Neuronal stem cell (in vitro differentiated cells): Measurements from ENCODE around the gene WDR35.
"Not testable (repeated sequence)": the region's sequence is repeated elsewhere in the genome, so short reads cannot be mapped to it uniquely, and the experiment has no call there.

ENCODE experiments used
- DNase-seq: peaks from one replicate; pipeline ENCODE4 v3.0.0-alpha.2; 2013; ENCODE audit warnings: low spot score
- H2AFZ ChIP-seq: one replicate; pipeline ENCODE4 v1.6.1; 2013; ENCODE audit warnings: mild to moderate bottlenecking, low read length, inconsistent platforms
- H2AK5ac ChIP-seq: 2 replicates; pipeline ENCODE4 v1.6.1; 2013; ENCODE audit warnings: low read depth, mild to moderate bottlenecking, inconsistent platforms, low read length, moderate library complexity, mixed read lengths
- H2BK120ac ChIP-seq: 2 replicates; pipeline ENCODE4 v1.6.1; 2013; ENCODE audit warnings: low read depth, mild to moderate bottlenecking, inconsistent platforms, low read length, moderate library complexity, mixed read lengths
- H2BK12ac ChIP-seq: one replicate; pipeline ENCODE4 v1.6.1; 2013; ENCODE audit warnings: low read length, inconsistent platforms
- H2BK15ac ChIP-seq: 2 replicates; pipeline ENCODE4 v1.6.1; 2013; ENCODE audit warnings: mild to moderate bottlenecking, low read length, inconsistent platforms, mixed read lengths
- H2BK5ac ChIP-seq: one replicate; pipeline ENCODE4 v1.6.1; 2013; ENCODE audit warnings: inconsistent platforms, mild to moderate bottlenecking, low read length, moderate library complexity
- H3K14ac ChIP-seq: one replicate; pipeline ENCODE4 v1.6.1; 2013; ENCODE audit warnings: low read length, inconsistent platforms
- H3K18ac ChIP-seq: 2 replicates; pipeline ENCODE4 v1.6.1; 2013; ENCODE audit warnings: low read length, inconsistent platforms
- H3K23ac ChIP-seq: 2 replicates; pipeline ENCODE4 v1.6.1; 2013; ENCODE audit warnings: low read depth, mild to moderate bottlenecking, mixed read lengths, low read length, inconsistent platforms; ENCODE audit not compliant: poor library complexity
- H3K27ac ChIP-seq: replicated peaks from 3 replicates; pipeline ENCODE4 v1.5.1; 2013; ENCODE audit warnings: low read length, inconsistent platforms
- H3K27me3 ChIP-seq, 3 experiments: 2 replicates each; pipeline ENCODE4 v1.6.1; 2013; ENCODE audit warnings: low read length in 3 of 3, mild to moderate bottlenecking in 2 of 3, inconsistent platforms in 1 of 3, low read depth in 1 of 3, mixed read lengths in 1 of 3, moderate library complexity in 1 of 3; ENCODE audit not compliant: control insufficient read depth in 3 of 3, insufficient read depth in 3 of 3
- H3K36me3 ChIP-seq, 2 donors: replicated peaks in 1 of 2; 2 replicates each; pipeline ENCODE4 v1.6.1; 2013; ENCODE audit warnings: low read length in 2 of 2; ENCODE audit not compliant: control insufficient read depth in 2 of 2, insufficient read depth in 2 of 2
- H3K4ac ChIP-seq: 2 replicates; pipeline ENCODE4 v1.6.1; 2013; ENCODE audit warnings: inconsistent platforms, mild to moderate bottlenecking, low read length, moderate library complexity
- H3K4me1 ChIP-seq, 2 donors: 1 replicate in 1 of 2; 2 replicates in 1 of 2; pipeline ENCODE4 v1.6.1; 2013; ENCODE audit warnings: low read length in 2 of 2, low read depth in 1 of 2; ENCODE audit not compliant: control insufficient read depth in 2 of 2, insufficient read depth in 1 of 2
- H3K4me2 ChIP-seq: one replicate; pipeline ENCODE4 v1.6.1; 2013; ENCODE audit warnings: mild to moderate bottlenecking, low read length, inconsistent platforms; ENCODE audit not compliant: insufficient read depth, poor library complexity, severe bottlenecking
- H3K4me3 ChIP-seq, 2 donors: 2 replicates each; pipeline ENCODE4 v1.5.1; 2013; ENCODE audit warnings: low read length in 2 of 2, mild to moderate bottlenecking in 2 of 2, inconsistent platforms in 1 of 2, moderate library complexity in 1 of 2
- H3K79me1 ChIP-seq: one replicate; pipeline ENCODE4 v1.6.1; 2013; ENCODE audit warnings: low read depth, mild to moderate bottlenecking, inconsistent platforms, low read length, moderate library complexity
- H3K9ac ChIP-seq: one replicate; pipeline ENCODE4 v1.6.1; 2013; ENCODE audit warnings: mild to moderate bottlenecking, low read depth, low read length, inconsistent platforms; ENCODE audit not compliant: poor library complexity
- H3K9me3 ChIP-seq, 2 donors: replicated peaks in 1 of 2; 2 replicates each; pipeline versions ENCODE3 to v1.6.1; 2013; ENCODE audit warnings: low read length in 2 of 2, mild to moderate bottlenecking in 2 of 2, inconsistent platforms in 1 of 2, low read depth in 1 of 2, mixed read lengths in 1 of 2, moderate library complexity in 1 of 2; ENCODE audit not compliant: control insufficient read depth in 2 of 2, insufficient read depth in 1 of 2
- H4K8ac ChIP-seq: one replicate; pipeline ENCODE4 v1.6.1; 2013; ENCODE audit warnings: low read depth, mild to moderate bottlenecking, inconsistent platforms, low read length, moderate library complexity
- H4K91ac ChIP-seq: one replicate; pipeline ENCODE4 v1.6.1; 2013; ENCODE audit warnings: low read length, low read depth, mild to moderate bottlenecking, inconsistent platforms; ENCODE audit not compliant: poor library complexity
- WGBS, 2 donors: extraction: QIAGEN DNeasy Blood & Tissue Kit; methylation state at CpG; one replicate each; pipeline ENCODE4 v1.1.7; 2013; ENCODE audit warnings: missing lambda C conversion rate in 2 of 2, mixed read lengths in 1 of 2; ENCODE audit not compliant: insufficient read length in 2 of 2, insufficient replicate concordance in 1 of 2; ENCODE audit errors: extremely low coverage in 2 of 2; 5-methylcytosine and 5-hydroxymethylcytosine counted together

WDR35 gene

GRCh38 chr2:19891971-19892370 lies 97.9 kb downstream of the WDR35 start:
- not testable (repeated sequence) for DNase-seq, H4K8ac ChIP-seq, H2BK12ac ChIP-seq, H3K23ac ChIP-seq, H2AFZ ChIP-seq, H3K79me1 ChIP-seq, H3K27ac ChIP-seq, H3K9ac ChIP-seq, H3K9me3 ChIP-seq, H3K4ac ChIP-seq, H4K91ac ChIP-seq, H3K18ac ChIP-seq, H3K4me1 ChIP-seq, H2AK5ac ChIP-seq, H3K4me3 ChIP-seq, H2BK5ac ChIP-seq, H2BK15ac ChIP-seq, H2BK120ac ChIP-seq, H3K4me2 ChIP-seq, H3K36me3 ChIP-seq, H3K27me3 ChIP-seq, H3K14ac ChIP-seq
- WGBS, 2 donors: no CpG with 5 or more reads among the region's 4 CpGs

GRCh38 chr2:19890104-19890503 lies 99.8 kb downstream of the WDR35 start:
- no peak overlapping the region for H3K4me3 ChIP-seq
- WGBS, 2 donors: 100% methylated on average over 1 of the region's 3 CpGs; no CpG with 5 or more reads in 1 of the 2 donors
- DNase-seq: no peak

GRCh38 chr2:19888831-19889230 lies 101.1 kb downstream of the WDR35 start:
- H2BK12ac ChIP-seq: no peak overlapping the region
- no peak overlapping the region for H3K27ac ChIP-seq
- no peak overlapping the region for H4K91ac ChIP-seq
- no peak overlapping the region for H2BK15ac ChIP-seq
- no peak overlapping the region for H4K8ac ChIP-seq
- no peak overlapping the region for H2AFZ ChIP-seq
- no peak overlapping the region for H3K9ac ChIP-seq
- H2AK5ac ChIP-seq: no peak overlapping the region
- no peak overlapping the region for H3K4me3 ChIP-seq
- no peak overlapping the region for H3K4me2 ChIP-seq
- H2BK5ac ChIP-seq: no peak overlapping the region
- H3K14ac ChIP-seq: no peak overlapping the region
- H3K4ac ChIP-seq: no peak overlapping the region
- H2BK120ac ChIP-seq: no peak overlapping the region
- no peaks in the 10 kb centered on the region for H3K79me1 ChIP-seq
- WGBS, 2 donors: no CpG with 5 or more reads among the region's 4 CpGs
- H3K23ac ChIP-seq: no peak overlapping the region
- DNase-seq: no peak
- no peaks in the 10 kb centered on the region for H3K4me1 ChIP-seq
- peaks cover 0 to 6% of the 10 kb centered on the region in 2 donors for H3K36me3 ChIP-seq
- no peaks in the 10 kb centered on the region for H3K27me3 ChIP-seq
- no peaks in the 10 kb centered on the region for H3K9me3 ChIP-seq
- H3K18ac ChIP-seq: no peak overlapping the region

More at GRCh38 chr2:19890104-19890503, 99.8 kb downstream of the WDR35 start:
- H3K4ac ChIP-seq: no peak overlapping the region
- no peaks in the 10 kb centered on the region for H3K4me1 ChIP-seq
- H3K27me3 ChIP-seq: no peaks in the 10 kb centered on the region
- H4K8ac ChIP-seq: no peak overlapping the region
- no peak overlapping the region for H3K23ac ChIP-seq
- H3K9ac ChIP-seq: no peak overlapping the region
- no peak overlapping the region for H3K18ac ChIP-seq
- no peak overlapping the region for H2BK15ac ChIP-seq
- H2BK120ac ChIP-seq: no peak overlapping the region
- H3K36me3 ChIP-seq: peaks cover 0 to 6% of the 10 kb centered on the region in 2 donors
- no peaks in the 10 kb centered on the region for H3K79me1 ChIP-seq
- no peak overlapping the region for H2BK12ac ChIP-seq
- H3K14ac ChIP-seq: no peak overlapping the region
- H2BK5ac ChIP-seq: no peak overlapping the region
- H3K9me3 ChIP-seq: no peaks in the 10 kb centered on the region
- H2AFZ ChIP-seq: no peak overlapping the region
- H3K4me2 ChIP-seq: no peak overlapping the region
- no peak overlapping the region for H2AK5ac ChIP-seq
- H3K27ac ChIP-seq: no peak overlapping the region
- H4K91ac ChIP-seq: no peak overlapping the region

GRCh38 chr2:19887510-19887909 lies 102.4 kb downstream of the WDR35 start:
- H3K4ac ChIP-seq: no peak overlapping the region
- no peak overlapping the region for H2BK15ac ChIP-seq
- H3K4me2 ChIP-seq: no peak overlapping the region
- H3K36me3 ChIP-seq: no peaks in the 10 kb centered on the region
- H3K27me3 ChIP-seq: no peaks in the 10 kb centered on the region
- no peak overlapping the region for H2BK120ac ChIP-seq
- DNase-seq: no peak
- WGBS, 2 donors: no CpG with 5 or more reads among the region's 7 CpGs
- H2BK12ac ChIP-seq: no peak overlapping the region
- H2AFZ ChIP-seq: no peak overlapping the region
- H3K9me3 ChIP-seq: no peaks in the 10 kb centered on the region
- H2AK5ac ChIP-seq: no peak overlapping the region
- no peak overlapping the region for H2BK5ac ChIP-seq
- no peak overlapping the region for H3K14ac ChIP-seq
- H3K9ac ChIP-seq: no peak overlapping the region
- H3K23ac ChIP-seq: no peak overlapping the region
- no peak overlapping the region for H4K8ac ChIP-seq
- H4K91ac ChIP-seq: no peak overlapping the region
- no peaks in the 10 kb centered on the region for H3K79me1 ChIP-seq
- no peaks in the 10 kb centered on the region for H3K4me1 ChIP-seq
- H3K4me3 ChIP-seq: no peak overlapping the region
- H3K18ac ChIP-seq: no peak overlapping the region
- no peak overlapping the region for H3K27ac ChIP-seq
